Measurements from ENCODE around the gene PEPD.

PEPD gene

DNA sequence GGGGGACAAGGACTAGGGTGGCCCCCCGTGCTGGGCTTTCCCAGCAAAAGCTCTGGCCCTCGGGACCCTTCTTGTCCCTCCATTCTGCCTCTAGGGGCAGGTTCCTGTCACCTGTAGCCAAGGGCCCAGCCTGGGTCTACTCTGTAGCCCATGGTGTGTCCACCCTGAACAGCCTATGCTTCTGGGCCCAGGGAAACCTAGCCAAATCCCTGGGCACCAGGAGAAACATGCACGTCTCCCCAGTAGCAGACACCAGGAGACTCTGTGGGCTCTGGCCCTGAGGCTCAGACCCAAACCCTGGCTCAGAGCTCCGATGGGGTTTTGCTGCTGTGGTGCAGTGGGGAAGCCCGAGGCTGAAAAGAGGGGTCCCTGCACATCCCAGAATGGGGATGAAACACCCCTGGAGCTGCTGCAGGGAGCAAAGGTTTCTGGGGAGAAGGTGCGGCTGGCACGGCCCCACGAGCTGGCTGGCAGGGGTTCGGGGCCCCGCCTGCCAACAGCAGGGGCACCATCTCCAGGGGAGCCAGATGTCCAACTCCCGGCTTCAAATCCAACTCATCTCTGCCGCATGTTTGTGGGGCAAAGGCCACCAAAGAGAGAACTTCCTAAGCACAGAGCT, 129.9 kb downstream of the PEPD start:
- DNase-seq = no peak

DNA sequence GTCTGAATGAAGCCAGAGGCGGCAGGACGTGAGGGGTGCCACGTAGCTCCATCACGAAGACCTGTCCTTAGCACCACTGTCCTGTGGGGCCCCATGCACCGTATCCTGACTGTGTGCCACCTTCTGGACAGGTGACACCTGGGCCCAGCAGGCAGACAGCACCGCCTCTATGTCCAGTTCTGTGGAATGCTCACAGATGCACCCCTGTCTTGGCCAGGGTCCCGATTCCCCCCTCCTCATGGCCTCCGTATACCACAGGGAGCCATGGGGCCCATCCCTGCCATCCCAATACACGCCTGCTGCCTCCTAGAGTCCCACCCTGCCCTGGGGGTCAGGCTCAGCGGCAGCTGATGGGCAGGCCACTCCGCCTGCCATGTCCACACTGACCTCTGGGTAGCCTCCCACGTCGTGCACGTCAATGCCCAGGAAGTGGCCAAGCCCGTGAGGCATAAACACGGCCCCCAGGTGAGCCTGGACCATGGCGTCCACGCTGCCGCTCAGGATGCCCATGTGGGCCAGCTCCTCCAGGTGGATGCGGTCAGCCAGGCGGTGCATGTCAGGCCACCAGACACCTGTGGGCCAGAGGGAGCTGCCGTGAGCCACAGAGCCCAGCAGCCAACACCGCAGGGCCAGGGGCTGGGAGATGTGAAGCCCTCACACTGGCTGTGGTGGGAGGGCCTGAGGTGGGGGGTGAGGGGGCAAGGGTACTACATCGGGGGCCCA, 130.5 kb downstream of the PEPD start:
- DNase-seq = no peak

- DNase-seq = no peak
Measured at GRCh38 chr19:33390101-33390907, 131.3 kb downstream of the PEPD start.

- DNase-seq = no peak
Measured at GRCh38 chr19:33389421-33390100, 132.0 kb downstream of the PEPD start.

DNA sequence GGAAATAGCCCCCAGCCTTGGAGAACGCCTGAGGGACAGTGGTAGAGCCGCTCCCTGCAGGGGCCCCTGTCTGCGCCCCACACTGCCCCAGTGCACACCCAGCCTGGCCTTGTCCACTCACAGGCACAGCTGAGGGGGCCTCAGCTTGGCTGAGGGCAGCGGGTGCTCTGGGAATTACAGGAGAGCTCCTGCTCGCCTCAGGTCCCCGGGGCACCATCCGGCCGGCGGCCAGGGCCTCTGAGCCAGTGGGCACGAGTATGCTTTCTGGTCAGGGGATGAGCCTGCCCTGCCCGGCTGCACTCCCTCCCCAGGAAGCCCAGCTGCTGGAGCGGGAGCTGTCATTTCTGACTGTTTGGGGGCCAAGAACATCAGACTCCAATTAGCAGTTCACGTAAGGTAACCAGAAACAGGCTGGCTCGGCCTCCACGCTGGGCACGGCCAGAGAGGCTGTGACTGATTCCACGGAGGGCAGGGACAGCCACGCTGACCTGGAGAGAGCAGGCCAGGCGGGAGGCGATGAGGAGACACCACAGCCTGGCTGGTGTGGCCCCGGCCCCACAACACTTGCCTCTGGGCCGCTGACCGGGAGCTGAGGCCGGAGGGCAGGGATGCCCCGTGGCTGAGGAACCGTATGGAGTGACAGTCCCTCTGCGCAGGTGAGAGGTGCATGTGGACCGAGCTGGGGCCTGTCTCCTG, 132.7 kb downstream of the PEPD start:
- DNase-seq = no peak

DNA sequence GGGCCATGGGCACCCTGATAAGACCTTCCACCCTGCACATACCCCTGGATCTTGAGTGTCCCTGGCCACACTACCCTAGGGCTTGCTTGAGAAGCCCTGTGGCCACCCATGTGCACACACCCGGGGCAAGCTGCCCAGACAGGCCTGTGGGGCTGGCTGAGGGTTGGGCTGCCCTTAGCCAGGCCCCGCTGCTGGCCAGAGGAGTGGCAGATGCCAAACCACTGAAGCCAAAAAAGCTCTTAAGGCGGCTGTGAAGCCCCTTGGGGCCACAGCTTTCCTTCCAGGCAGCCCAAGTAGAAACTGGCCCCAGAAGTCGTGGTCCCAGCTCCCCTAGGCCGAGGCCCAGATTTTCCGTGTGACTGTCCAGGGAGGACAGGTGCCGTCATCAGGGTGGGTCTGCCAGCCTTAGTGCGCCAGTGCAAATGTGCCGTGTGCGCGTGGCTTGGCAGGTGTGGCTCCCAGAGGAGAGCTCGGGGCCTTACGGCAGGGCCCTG, 133.3 kb downstream of the PEPD start:
- no peak for DNase-seq

GRCh38 chr19:33387351-33388230, 134.0 kb downstream of the PEPD start:
- DNase-seq = no peak

DNA sequence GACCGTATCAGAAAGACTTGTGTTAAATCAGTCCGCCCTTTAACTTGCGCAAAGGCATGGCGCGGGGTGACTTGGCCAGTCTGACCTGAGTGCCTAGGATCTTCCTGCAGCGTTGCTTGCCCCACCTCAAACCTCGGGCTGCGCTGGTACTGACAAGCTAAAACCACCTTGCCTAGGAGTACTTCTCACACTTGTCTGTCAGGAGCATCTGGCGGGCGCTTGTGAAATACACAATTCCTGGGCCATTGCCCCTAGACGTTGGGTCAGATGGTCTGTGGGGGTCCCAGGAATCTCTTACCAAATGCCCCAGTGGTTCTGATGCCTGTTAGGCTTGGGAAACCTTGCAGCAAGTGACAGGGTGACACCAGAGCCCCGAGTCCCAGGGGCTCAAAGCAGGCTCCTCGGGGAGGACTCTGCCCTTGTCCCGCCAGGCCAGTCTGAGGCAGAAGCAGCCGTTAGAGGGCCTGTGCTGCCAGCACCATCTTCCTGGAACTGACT, 135.2 kb downstream of the PEPD start:
- no peak for DNase-seq

DNA sequence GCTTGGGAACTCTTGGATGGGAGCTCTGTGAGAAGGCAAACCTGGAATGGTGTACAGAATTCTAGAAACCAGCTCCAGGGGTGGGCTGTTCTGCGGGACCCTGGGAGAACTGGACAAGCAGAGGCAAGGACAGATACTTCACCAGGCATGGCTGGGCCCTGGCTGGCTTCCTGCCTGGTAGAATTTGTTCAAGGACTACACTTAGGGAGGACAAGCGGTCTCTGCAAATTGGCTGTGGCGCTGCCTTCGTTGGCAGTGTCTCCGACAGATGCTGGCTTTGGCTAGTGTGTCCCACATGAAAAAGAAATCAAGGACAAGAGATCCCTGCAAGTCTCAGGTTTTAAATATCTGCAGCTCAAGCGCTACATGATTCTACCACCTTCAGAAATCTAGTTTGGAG, 135.6 kb downstream of the PEPD start:
- no peak for DNase-seq

- DNase-seq = no peak
Measured at GRCh38 chr19:33384983-33385382, 136.6 kb downstream of the PEPD start.

DNA sequence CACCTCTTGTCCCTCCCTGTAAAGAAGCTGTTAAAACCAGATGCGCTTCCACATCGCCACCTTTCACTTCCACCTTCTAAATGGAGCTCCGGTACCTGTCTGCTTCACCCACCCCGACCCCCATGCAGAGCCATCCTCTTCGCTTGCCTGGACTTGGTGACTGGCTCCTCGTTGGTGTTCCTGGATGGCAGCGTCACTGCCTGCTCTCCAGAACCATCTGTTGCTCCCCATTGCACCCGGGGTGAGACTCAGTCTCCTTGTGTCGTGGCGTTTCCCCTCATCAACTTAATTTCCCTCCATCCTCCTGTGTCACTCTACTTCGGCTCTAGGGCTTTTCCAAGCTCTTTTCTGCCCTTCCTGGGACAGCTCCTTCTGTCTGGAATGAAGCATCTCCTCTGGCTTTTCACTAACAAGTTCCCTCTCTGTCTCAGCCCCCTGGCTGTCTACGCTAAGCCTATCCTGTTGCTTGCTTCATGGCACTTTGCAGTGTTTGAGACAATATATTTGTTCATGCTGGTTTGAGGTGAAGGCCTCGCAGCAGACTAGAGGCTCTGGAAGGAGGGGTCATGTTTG, 137.8 kb downstream of the PEPD start:
- no peak for DNase-seq

DNA sequence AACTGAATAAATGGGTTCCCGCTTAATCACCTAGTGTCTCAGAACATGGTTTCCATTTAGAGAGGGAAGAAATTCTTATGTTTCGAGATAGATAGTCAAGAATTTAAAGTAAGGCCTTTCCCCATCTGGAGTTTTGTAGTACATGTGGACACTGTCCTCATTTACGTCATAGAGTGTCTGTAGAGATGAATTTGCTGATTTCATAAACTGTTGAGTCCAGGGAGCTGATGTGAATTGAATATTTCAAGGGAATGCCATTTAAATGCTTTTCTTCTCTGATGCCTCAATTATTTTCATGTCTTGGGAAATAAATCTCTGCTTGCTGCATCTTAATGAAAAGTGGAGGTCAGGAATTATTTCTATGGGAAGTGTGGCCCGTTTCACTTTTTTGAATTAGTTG, 138.6 kb downstream of the PEPD start:
- no peak for DNase-seq

DNA sequence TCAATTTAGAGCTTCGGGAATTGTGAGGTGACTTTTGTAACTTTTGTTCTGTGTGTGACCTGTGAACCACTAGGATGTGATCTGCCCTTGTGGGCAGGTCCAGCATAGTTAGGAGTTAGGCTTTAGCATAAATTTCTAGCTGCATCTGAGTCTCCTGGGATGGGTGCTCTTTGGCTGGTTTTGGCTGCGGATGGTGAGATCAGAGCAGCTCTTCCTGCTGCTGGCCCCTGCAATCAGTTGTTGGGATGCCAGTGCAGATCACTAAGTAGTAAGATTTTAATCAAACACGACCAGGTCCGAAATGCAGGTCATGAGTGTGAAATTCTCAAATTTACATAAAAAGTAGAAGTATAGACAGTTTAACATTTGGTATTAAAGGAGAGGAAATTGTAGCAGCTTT, 139.6 kb downstream of the PEPD start:
- DNase-seq = no peak

DNA sequence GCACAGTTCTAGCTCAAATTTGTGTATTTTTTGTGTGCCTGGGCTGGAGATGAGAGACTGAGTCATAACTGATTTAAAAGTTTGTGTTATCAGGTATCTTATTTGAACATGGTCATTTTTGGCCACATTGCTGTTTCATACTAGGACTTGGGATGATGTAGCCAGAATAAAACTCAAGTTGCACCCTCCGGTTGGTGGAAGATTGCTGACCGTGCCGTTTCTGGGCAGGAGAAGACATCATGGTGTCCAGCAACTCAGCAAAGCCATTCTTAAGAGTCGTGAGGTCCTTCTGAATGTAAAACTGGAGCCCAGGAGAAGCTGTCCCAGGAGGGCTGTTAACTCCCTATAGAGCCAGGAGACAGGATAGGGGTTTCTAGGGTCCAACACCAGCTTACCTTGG, 140.5 kb downstream of the PEPD start:
- DNase-seq = no peak

DNA sequence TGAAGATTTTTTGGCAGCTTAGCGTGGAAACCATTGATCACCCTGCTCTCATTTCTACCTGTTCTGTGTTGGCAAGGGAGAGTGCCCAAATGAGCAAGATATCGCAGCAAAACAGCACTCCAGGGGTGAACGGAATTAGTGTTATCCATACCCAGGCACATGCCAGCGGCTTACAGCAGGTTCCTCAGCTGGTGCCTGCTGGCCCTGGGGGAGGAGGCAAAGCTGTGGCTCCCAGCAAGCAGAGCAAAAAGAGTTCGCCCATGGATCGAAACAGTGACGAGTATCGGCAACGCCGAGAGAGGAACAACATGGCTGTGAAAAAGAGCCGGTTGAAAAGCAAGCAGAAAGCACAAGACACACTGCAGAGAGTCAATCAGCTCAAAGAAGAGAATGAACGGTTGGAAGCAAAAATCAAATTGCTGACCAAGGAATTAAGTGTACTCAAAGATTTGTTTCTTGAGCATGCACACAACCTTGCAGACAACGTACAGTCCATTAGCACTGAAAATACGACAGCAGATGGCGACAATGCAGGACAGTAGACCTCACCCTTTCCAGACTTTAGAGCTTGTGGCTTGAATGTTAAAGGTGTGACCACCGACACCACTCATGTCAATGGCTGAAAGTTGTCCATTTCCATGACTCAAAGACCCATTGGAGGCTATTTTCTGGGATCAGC, 142.3 kb downstream of the PEPD start:
- DNase-seq = no peak

GRCh38 chr19:33377586-33378475, 143.8 kb downstream of the PEPD start:
- no peak for DNase-seq

GRCh38 chr19:33376941-33377557, 144.5 kb downstream of the PEPD start:
- DNase-seq = no peak

GRCh38 chr19:33376423-33376822, 145.2 kb downstream of the PEPD start:
- no peak for DNase-seq

- DNase-seq = no peak
Measured at GRCh38 chr19:33375837-33376159, 145.8 kb downstream of the PEPD start.

All from CD4-positive, alpha-beta T cell treated with Interleukin-17A for 1 hour (primary cell).